Measurements from ENCODE around the gene LRRC26.

LRRC26 gene

GRCh38 chr9:137146527-137146918 lies 23.3 kb downstream of the LRRC26 start:
- no peak overlapping the region for H3K27ac ChIP-seq (ENCODE audit: low read depth, low read length, poor library complexity, severe bottlenecking)
- no peaks in the 10 kb centered on the region for H3K36me3 ChIP-seq (ENCODE audit: insufficient read depth, low read length)
- no peak overlapping the region for H3K4me3 ChIP-seq (ENCODE audit: low read depth, low read length, poor library complexity, severe bottlenecking)
- H3K4me2 ChIP-seq (ENCODE audit: low read length) = no peak overlapping the region
- H3K4me1 ChIP-seq (ENCODE audit: insufficient read depth, low read length, severe bottlenecking) = no peaks in the 10 kb centered on the region
- H3K79me2 ChIP-seq (ENCODE audit: insufficient read depth, low read length) = no peaks in the 10 kb centered on the region
- H3K9me3 ChIP-seq (ENCODE audit: low read length) = no peaks in the 10 kb centered on the region
- no peaks in the 10 kb centered on the region for H3K9me2 ChIP-seq (ENCODE audit: low read depth, low read length)
- no peak overlapping the region for H3K9ac ChIP-seq (ENCODE audit: low read length)
- no peak overlapping the region for H2AFZ ChIP-seq (ENCODE audit: low read length)
- no peaks in the 10 kb centered on the region for H4K20me1 ChIP-seq (ENCODE audit: insufficient read depth, low read length)
- no peaks in the 10 kb centered on the region for H3K27me3 ChIP-seq (ENCODE audit: insufficient read depth, low read length)
- TF ChIP-seq EZH2 (IDR thresholded peaks at IDR 0.05; ENCODE audit: borderline replicate concordance, low read length) = no peak
- TF ChIP-seq, protein P1, sequence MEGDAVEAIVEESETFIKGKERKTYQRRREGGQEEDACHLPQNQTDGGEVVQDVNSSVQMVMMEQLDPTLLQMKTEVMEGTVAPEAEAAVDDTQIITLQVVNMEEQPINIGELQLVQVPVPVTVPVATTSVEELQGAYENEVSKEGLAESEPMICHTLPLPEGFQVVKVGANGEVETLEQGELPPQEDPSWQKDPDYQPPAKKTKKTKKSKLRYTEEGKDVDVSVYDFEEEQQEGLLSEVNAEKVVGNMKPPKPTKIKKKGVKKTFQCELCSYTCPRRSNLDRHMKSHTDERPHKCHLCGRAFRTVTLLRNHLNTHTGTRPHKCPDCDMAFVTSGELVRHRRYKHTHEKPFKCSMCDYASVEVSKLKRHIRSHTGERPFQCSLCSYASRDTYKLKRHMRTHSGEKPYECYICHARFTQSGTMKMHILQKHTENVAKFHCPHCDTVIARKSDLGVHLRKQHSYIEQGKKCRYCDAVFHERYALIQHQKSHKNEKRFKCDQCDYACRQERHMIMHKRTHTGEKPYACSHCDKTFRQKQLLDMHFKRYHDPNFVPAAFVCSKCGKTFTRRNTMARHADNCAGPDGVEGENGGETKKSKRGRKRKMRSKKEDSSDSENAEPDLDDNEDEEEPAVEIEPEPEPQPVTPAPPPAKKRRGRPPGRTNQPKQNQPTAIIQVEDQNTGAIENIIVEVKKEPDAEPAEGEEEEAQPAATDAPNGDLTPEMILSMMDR (IDR thresholded peaks at IDR 0.05; ENCODE audit: low read length) = no peak
- peaks cover 6% of the 10 kb centered on the region for H3F3A ChIP-seq (ENCODE audit: insufficient read depth, low read length)

- no peak overlapping the region for H2AFZ ChIP-seq (ENCODE audit: low read length)
- H3K4me2 ChIP-seq (ENCODE audit: low read length) = no peak overlapping the region
- H3K27me3 ChIP-seq (ENCODE audit: insufficient read depth, low read length) = no peaks in the 10 kb centered on the region
- H3F3A ChIP-seq (ENCODE audit: insufficient read depth, low read length) = peaks cover 6% of the 10 kb centered on the region
- no peaks in the 10 kb centered on the region for H3K36me3 ChIP-seq (ENCODE audit: insufficient read depth, low read length)
- no peaks in the 10 kb centered on the region for H3K4me1 ChIP-seq (ENCODE audit: insufficient read depth, low read length, severe bottlenecking)
- H3K9me2 ChIP-seq (ENCODE audit: low read depth, low read length) = no peaks in the 10 kb centered on the region
- no peaks in the 10 kb centered on the region for H4K20me1 ChIP-seq (ENCODE audit: insufficient read depth, low read length)
- no peaks in the 10 kb centered on the region for H3K79me2 ChIP-seq (ENCODE audit: insufficient read depth, low read length)
- TF ChIP-seq, protein P1 (IDR thresholded peaks at IDR 0.05; ENCODE audit: low read length) = no peak
- TF ChIP-seq EZH2 (IDR thresholded peaks at IDR 0.05; ENCODE audit: borderline replicate concordance, low read length) = no peak
- no peak overlapping the region for H3K9ac ChIP-seq (ENCODE audit: low read length)
- no peak overlapping the region for H3K27ac ChIP-seq (ENCODE audit: low read depth, low read length, poor library complexity, severe bottlenecking)
- no peak overlapping the region for H3K4me3 ChIP-seq (ENCODE audit: low read depth, low read length, poor library complexity, severe bottlenecking)
- no peaks in the 10 kb centered on the region for H3K9me3 ChIP-seq (ENCODE audit: low read length)
These were observed 23.9 kb downstream of the LRRC26 start for GRCh38 chr9:137145731-137146526.

DNA sequence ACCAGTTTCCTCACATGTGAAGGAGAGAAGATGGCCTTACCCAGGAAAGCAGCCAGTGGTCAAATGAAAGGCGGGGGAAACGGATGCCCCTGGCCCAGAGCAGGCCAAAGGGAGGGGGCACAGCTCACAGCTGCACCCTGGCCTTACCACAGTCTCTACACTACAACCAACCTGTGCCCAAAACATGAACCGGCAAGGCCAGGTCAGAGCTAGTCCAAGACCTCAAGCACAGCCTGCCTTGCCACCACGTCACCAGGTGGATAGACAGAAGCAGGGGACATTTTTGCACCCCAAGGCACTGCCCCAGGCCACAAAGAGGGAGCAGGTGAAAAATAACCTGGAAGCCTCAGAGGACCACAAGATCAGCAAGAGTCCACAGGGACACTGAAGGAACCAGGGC lies 26.4 kb downstream of the LRRC26 start:
- Histone ChIP-seq H2AFZ (ENCODE audit: low read length) (no peak overlapping the region), H3K4me3 (ENCODE audit: low read depth, low read length, poor library complexity, severe bottlenecking) (no peak overlapping the region), H3F3A (ENCODE audit: insufficient read depth, low read length) (no peaks in the 10 kb centered on the region), H3K27me3 (ENCODE audit: insufficient read depth, low read length) (no peaks in the 10 kb centered on the region), H4K20me1 (ENCODE audit: insufficient read depth, low read length) (no peaks in the 10 kb centered on the region), H3K9me2 (ENCODE audit: low read depth, low read length) (no peaks in the 10 kb centered on the region), H3K9me3 (ENCODE audit: low read length) (no peaks in the 10 kb centered on the region), H3K9ac (ENCODE audit: low read length) (no peak overlapping the region), H3K36me3 (ENCODE audit: insufficient read depth, low read length) (no peaks in the 10 kb centered on the region), H3K4me2 (ENCODE audit: low read length) (no peak overlapping the region), H3K79me2 (ENCODE audit: insufficient read depth, low read length) (no peaks in the 10 kb centered on the region), H3K27ac (ENCODE audit: low read depth, low read length, poor library complexity, severe bottlenecking) (no peak overlapping the region), H3K4me1 (ENCODE audit: insufficient read depth, low read length, severe bottlenecking) (no peaks in the 10 kb centered on the region)
- TF ChIP-seq, protein P1 (IDR thresholded peaks at IDR 0.05; ENCODE audit: low read length) = no peak
- no peak for TF ChIP-seq EZH2 (IDR thresholded peaks at IDR 0.05; ENCODE audit: borderline replicate concordance, low read length)

Data from OCI-LY1 (cell line).